Measurements from ENCODE around the gene PEDS1.

DNA sequence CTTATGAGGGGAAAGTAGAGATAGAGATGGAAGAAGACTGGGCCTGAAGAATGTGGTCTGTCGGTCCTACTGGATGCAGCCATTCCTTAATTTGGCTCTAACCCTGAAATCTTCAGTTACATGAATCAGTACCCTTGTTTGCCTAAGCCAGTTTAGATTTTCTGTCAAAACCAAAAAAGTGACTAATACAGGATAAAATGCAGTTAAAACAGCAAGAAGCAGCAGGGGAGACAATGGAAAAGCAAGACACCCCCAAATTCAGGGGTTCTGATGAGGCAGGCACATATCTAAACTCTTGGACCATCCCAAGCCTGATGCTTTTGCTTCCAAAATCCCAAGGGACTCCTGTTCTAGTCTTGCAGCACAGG, 23.2 kb downstream of the PEDS1 start:
- TF ChIP-seq ZNF274 (IDR thresholded peaks at IDR 0.05; ENCODE audit: low read length) = no peak
- TF ChIP-seq ZNF274 (tag by site-specific recombination; IDR thresholded peaks at IDR 0.05; ENCODE audit: borderline replicate concordance) = no peak
- TF ChIP-seq, protein P1, sequence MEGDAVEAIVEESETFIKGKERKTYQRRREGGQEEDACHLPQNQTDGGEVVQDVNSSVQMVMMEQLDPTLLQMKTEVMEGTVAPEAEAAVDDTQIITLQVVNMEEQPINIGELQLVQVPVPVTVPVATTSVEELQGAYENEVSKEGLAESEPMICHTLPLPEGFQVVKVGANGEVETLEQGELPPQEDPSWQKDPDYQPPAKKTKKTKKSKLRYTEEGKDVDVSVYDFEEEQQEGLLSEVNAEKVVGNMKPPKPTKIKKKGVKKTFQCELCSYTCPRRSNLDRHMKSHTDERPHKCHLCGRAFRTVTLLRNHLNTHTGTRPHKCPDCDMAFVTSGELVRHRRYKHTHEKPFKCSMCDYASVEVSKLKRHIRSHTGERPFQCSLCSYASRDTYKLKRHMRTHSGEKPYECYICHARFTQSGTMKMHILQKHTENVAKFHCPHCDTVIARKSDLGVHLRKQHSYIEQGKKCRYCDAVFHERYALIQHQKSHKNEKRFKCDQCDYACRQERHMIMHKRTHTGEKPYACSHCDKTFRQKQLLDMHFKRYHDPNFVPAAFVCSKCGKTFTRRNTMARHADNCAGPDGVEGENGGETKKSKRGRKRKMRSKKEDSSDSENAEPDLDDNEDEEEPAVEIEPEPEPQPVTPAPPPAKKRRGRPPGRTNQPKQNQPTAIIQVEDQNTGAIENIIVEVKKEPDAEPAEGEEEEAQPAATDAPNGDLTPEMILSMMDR (tag by site-specific recombination; IDR thresholded peaks at IDR 0.05) = no peak
- no peak for TF ChIP-seq ZNF239 (tag by site-specific recombination; IDR thresholded peaks at IDR 0.05)
- TF ChIP-seq, protein P2, sequence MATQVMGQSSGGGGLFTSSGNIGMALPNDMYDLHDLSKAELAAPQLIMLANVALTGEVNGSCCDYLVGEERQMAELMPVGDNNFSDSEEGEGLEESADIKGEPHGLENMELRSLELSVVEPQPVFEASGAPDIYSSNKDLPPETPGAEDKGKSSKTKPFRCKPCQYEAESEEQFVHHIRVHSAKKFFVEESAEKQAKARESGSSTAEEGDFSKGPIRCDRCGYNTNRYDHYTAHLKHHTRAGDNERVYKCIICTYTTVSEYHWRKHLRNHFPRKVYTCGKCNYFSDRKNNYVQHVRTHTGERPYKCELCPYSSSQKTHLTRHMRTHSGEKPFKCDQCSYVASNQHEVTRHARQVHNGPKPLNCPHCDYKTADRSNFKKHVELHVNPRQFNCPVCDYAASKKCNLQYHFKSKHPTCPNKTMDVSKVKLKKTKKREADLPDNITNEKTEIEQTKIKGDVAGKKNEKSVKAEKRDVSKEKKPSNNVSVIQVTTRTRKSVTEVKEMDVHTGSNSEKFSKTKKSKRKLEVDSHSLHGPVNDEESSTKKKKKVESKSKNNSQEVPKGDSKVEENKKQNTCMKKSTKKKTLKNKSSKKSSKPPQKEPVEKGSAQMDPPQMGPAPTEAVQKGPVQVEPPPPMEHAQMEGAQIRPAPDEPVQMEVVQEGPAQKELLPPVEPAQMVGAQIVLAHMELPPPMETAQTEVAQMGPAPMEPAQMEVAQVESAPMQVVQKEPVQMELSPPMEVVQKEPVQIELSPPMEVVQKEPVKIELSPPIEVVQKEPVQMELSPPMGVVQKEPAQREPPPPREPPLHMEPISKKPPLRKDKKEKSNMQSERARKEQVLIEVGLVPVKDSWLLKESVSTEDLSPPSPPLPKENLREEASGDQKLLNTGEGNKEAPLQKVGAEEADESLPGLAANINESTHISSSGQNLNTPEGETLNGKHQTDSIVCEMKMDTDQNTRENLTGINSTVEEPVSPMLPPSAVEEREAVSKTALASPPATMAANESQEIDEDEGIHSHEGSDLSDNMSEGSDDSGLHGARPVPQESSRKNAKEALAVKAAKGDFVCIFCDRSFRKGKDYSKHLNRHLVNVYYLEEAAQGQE (tag by site-specific recombination; IDR thresholded peaks at IDR 0.05) = no peak
- TF ChIP-seq ZNF843 (tag by site-specific recombination; IDR thresholded peaks at IDR 0.05) = no peak
- TF ChIP-seq ZNF133 (tag by site-specific recombination; IDR thresholded peaks at IDR 0.05) = no peak
- TF ChIP-seq, protein P3, sequence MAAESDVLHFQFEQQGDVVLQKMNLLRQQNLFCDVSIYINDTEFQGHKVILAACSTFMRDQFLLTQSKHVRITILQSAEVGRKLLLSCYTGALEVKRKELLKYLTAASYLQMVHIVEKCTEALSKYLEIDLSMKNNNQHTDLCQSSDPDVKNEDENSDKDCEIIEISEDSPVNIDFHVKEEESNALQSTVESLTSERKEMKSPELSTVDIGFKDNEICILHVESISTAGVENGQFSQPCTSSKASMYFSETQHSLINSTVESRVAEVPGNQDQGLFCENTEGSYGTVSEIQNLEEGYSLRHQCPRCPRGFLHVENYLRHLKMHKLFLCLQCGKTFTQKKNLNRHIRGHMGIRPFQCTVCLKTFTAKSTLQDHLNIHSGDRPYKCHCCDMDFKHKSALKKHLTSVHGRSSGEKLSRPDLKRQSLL (tag by site-specific recombination; IDR thresholded peaks at IDR 0.05) = no peak
- no peak for TF ChIP-seq ZXDB (tag by site-specific recombination; IDR thresholded peaks at IDR 0.05)
